Astrocyte of the cerebellum (primary cell): ENCODE measurements around the gene CYP26C1.
"Not testable (repeated sequence)": the region's sequence is repeated elsewhere in the genome, so short reads cannot be mapped to it uniquely, and the experiment has no call there.

Experiments used
- DNase-seq: peaks from one replicate; pipeline ENCODE4 v3.0.0-alpha.2; 2011; ENCODE audit warnings: low read depth
- H3K4me3 ChIP-seq: 2 replicates; pipeline ENCODE4 v1.5.1; 2011; ENCODE audit warnings: mild to moderate bottlenecking, low read depth, low read length, moderate library complexity
- CTCF ChIP-seq: IDR thresholded peaks from 2 replicates; pipeline ENCODE4 v1.5.1; 2012; ENCODE audit warnings: low read length, low read depth, moderate library complexity, mild to moderate bottlenecking; ENCODE audit errors: missing control alignments
- in situ Hi-C: cut with HindIII; loops from 2 replicates; pipeline ENCODE4 v1.10.0; 2017; ENCODE audit warnings: low sequenced_read_pairs

CYP26C1 gene

GRCh38 chr10:93090619-93091018, 30.0 kb downstream of the CYP26C1 start:
- H3K4me3 ChIP-seq: no peak overlapping the region
- in situ Hi-C loops: no loop called here
- TF ChIP-seq CTCF: no peak
- no peak for DNase-seq

GRCh38 chr10:93091960-93092359, 31.4 kb downstream of the CYP26C1 start:
- no peak for DNase-seq
- no peak for TF ChIP-seq CTCF
- in situ Hi-C loops: no loop called here
- H3K4me3 ChIP-seq: no peak overlapping the region

DNA sequence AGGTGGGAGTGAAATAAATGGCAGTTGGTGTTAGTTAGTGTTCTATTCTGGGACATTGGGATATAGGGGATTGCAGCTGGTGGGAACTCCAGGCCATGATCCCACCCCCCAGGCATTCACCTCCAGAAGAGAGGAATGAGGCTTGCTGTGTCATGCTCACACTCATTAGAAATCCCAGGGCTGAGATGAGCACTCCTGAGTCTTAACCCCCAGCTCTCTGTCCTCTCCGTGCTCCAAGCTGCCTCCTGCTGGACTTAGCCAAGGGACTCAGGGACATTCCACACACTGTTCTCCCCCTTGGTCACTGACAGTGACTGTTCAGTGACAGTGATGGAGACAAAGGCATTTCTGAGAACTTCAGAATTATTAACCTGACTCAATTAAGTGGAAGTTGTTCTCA, 34.6 kb downstream of the CYP26C1 start:
- TF ChIP-seq CTCF: no peak
- H3K4me3 ChIP-seq: no peak overlapping the region
- no peak for DNase-seq
- in situ Hi-C loops: no loop called here

- TF ChIP-seq CTCF: no peak
- H3K4me3 ChIP-seq: no peak overlapping the region
- in situ Hi-C loops: no loop called here
- no peak for DNase-seq
Observed at GRCh38 chr10:93096901-93097300, 36.3 kb downstream of the CYP26C1 start.

- in situ Hi-C loops: no loop called here
- TF ChIP-seq CTCF: no peak
- no peak for DNase-seq
- no peak overlapping the region for H3K4me3 ChIP-seq
Observed at GRCh38 chr10:93097386-93097785, 36.8 kb downstream of the CYP26C1 start.

GRCh38 chr10:93098816-93099215, 38.2 kb downstream of the CYP26C1 start:
- TF ChIP-seq CTCF: no peak
- H3K4me3 ChIP-seq: no peak overlapping the region
- no peak for DNase-seq
- in situ Hi-C loops: no loop called here

- no peak overlapping the region for H3K4me3 ChIP-seq
- DNase-seq: no peak
- in situ Hi-C loops: loop anchor here (25.0 kb wide), 1 partner anchor 413 kb away; no protein-coding TSS in a partner anchor
- TF ChIP-seq CTCF: no peak
Observed at GRCh38 chr10:93099670-93100069, 39.1 kb downstream of the CYP26C1 start.

- H3K4me3 ChIP-seq, DNase-seq: not testable (repeated sequence)
- in situ Hi-C loops: loop anchor here (25.0 kb wide), 1 partner anchor 411 kb away; no protein-coding TSS in a partner anchor
Observed at GRCh38 chr10:93101148-93101547, 40.5 kb downstream of the CYP26C1 start.
